A673 (cell line): ENCODE data around the gene GRAMD1B. TPM values are rescaled to one million over a fixed set of nuclear protein-coding genes. Genes with fewer than 3 reads are reported as not detected.

Source experiments
- BruUV-seq: library from RNA; stranded (reverse); fragments of 400-500 nt; replicated peaks from 2 replicates; lab custom pipeline; 2021; lab: Mats Ljungman, UMichigan
- CTCF ChIA-PET: fragments of 300-600 bp; sonication (Branson Sonifier 250); formaldehyde crosslinking; loops from one replicate; lab custom pipeline; 2022; ENCODE audit warnings: antibody characterized with exemption; lab: Charles Lee
- POLR2A ChIA-PET: fragments of 300-600 bp; sonication (Branson Sonifier 250); formaldehyde crosslinking; loops from one replicate; lab custom pipeline; 2022; ENCODE audit warnings: antibody characterized with exemption; ENCODE audit not compliant: low non-redundant PET; lab: Charles Lee
- DNase-seq: peaks from one replicate; pipeline ENCODE4 v3.0.0-alpha.2; 2015; ENCODE audit warnings: low spot score
- H3K27ac ChIP-seq: fragments of 200-600 bp; sonication (generic); 2 replicates; pipeline ENCODE4 v1.5.1; 2016; ENCODE audit warnings: mixed run types, low read depth, mild to moderate bottlenecking, mixed read lengths, antibody characterized with exemption, low read length; ENCODE audit not compliant: poor library complexity, severe bottlenecking
- H3K27me3 ChIP-seq: fragments of 200-600 bp; sonication (generic); replicated peaks from 2 replicates; pipeline ENCODE4 v1.6.1; 2017; ENCODE audit warnings: mixed run types, low read depth, mild to moderate bottlenecking, mixed read lengths, antibody characterized with exemption, low read length; ENCODE audit not compliant: insufficient read depth, poor library complexity
- H3K36me3 ChIP-seq: fragments of 200-600 bp; sonication (generic); 2 replicates; pipeline ENCODE4 v1.6.1; 2016; ENCODE audit warnings: mixed run types, mild to moderate bottlenecking, mixed read lengths, antibody characterized with exemption, low read length; ENCODE audit not compliant: insufficient read depth, poor library complexity, severe bottlenecking
- H3K4me1 ChIP-seq: fragments of 200-600 bp; sonication (generic); 2 replicates; pipeline ENCODE4 v1.6.1; 2017; ENCODE audit warnings: mixed run types, mild to moderate bottlenecking, mixed read lengths, antibody characterized with exemption, low read length; ENCODE audit not compliant: insufficient read depth, poor library complexity, severe bottlenecking
- H3K4me3 ChIP-seq: fragments of 200-600 bp; sonication (generic); 2 replicates; pipeline ENCODE4 v1.5.1; 2016; ENCODE audit warnings: low read depth, mixed run types, mild to moderate bottlenecking, mixed read lengths, low read length; ENCODE audit not compliant: poor library complexity, severe bottlenecking
- H3K9me3 ChIP-seq: fragments of 200-600 bp; sonication (generic); 2 replicates; pipeline ENCODE4 v1.6.1; 2016; ENCODE audit warnings: mixed run types, low read depth, mild to moderate bottlenecking, mixed read lengths, antibody characterized with exemption, low read length; ENCODE audit not compliant: poor library complexity, severe bottlenecking
- EZH2 ChIP-seq: fragments of 200-600 bp; sonication (generic); IDR thresholded peaks from 2 replicates; pipeline ENCODE4 v1.6.1; 2017; ENCODE audit warnings: borderline replicate concordance, low read depth, mild to moderate bottlenecking, mixed read lengths, antibody characterized with exemption, low read length; ENCODE audit not compliant: poor library complexity, severe bottlenecking
- intact Hi-C: fragments of 100-400 bp; cut with micrococcal nuclease; formaldehyde crosslinking; loops from one replicate; pipeline ENCODE4 v1.10.0; 2022; ENCODE audit not compliant: unreplicated experiment
- total RNA-seq: library from RNA; stranded (reverse); gene quantifications from 2 replicates; pipeline ENCODE4 v1.2.3, GENCODE V29; 2021
- TF ChIP-seq, protein P1 (sequence below): fragments of 300-800, 200-600 bp; sonication (generic); conservative IDR thresholded peaks from 2 replicates; pipeline ENCODE4 v1.5.1; 2017; ENCODE audit warnings: low read depth, mild to moderate bottlenecking, antibody characterized with exemption, low read length, moderate library complexity, mixed read lengths

Gene GRAMD1B
- total RNA-seq, 1 experiment from 2014 or later = 13.0 TPM

DNA sequence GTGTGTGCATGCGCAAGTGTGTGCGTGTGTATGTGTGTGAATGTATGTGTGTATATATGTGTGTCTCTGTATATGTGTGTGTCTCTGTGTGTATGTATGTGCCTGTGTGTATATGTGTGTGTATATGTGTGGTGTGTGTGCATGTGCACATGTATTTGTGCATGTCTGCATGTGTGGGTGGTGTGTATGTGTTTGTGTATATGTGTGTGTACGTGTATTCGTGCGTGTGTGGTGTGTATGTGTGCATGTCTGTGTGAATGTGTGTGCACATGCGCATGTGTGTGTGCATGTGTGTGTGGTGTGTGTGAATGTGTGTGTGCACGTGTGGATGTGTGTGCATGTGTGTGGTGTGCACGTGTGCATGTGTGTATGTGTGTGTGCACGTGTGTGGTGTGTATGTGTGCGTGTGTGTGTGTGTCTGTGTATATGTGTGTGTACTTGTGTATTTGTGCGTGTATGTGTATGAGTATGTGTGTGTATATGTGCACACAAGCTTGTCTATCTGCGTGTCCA is 153.0 kb downstream of the GRAMD1B start:
- Histone ChIP-seq H3K4me3 (no peak overlapping the region), H3K9me3 (no peaks in the 10 kb centered on the region), H3K4me1 (peaks cover 4% of the 10 kb centered on the region), H3K27me3 (no peaks in the 10 kb centered on the region), H3K27ac (no peak overlapping the region), H3K36me3 (no peaks in the 10 kb centered on the region)
- intact Hi-C loops = no loop called here
- ChIA-PET CTCF (no interaction called here), POLR2A (no interaction called here)
- no peak for DNase-seq
- no TSS peak for BruUV-seq
- TF ChIP-seq, protein P1, sequence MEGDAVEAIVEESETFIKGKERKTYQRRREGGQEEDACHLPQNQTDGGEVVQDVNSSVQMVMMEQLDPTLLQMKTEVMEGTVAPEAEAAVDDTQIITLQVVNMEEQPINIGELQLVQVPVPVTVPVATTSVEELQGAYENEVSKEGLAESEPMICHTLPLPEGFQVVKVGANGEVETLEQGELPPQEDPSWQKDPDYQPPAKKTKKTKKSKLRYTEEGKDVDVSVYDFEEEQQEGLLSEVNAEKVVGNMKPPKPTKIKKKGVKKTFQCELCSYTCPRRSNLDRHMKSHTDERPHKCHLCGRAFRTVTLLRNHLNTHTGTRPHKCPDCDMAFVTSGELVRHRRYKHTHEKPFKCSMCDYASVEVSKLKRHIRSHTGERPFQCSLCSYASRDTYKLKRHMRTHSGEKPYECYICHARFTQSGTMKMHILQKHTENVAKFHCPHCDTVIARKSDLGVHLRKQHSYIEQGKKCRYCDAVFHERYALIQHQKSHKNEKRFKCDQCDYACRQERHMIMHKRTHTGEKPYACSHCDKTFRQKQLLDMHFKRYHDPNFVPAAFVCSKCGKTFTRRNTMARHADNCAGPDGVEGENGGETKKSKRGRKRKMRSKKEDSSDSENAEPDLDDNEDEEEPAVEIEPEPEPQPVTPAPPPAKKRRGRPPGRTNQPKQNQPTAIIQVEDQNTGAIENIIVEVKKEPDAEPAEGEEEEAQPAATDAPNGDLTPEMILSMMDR = no peak
- no peak for TF ChIP-seq EZH2

DNA sequence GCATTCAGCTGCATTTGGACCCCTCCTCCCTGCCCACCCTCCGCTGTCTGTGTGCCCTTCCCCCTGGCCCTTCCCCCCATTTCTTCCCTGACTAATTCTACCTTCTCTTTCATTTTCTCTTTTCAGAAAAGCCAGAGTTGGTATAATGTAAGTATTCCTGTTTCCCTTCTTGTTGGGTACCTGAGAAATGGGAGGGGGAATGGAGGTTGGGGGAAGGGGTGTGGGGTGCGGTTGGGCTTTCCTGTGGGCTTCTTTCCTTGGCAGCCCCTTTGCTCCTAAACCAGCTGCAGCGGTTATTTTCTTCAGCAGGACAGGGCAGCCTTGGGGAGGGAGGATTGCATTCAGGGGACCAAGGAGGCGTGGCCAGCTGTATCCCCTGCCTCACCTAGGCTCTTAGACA is 154.1 kb downstream of the GRAMD1B start:
- DNase-seq = no peak
- H3K27me3 ChIP-seq = no peaks in the 10 kb centered on the region
- TF ChIP-seq EZH2 = no peak
- TF ChIP-seq, protein P1 = no peak
- no peaks in the 10 kb centered on the region for H3K9me3 ChIP-seq
- H3K27ac ChIP-seq = no peak overlapping the region
- BruUV-seq = no TSS peak
- H3K4me3 ChIP-seq = no peak overlapping the region
- CTCF ChIA-PET = no interaction called here
- H3K4me1 ChIP-seq = peaks cover 4% of the 10 kb centered on the region
- POLR2A ChIA-PET = no interaction called here
- intact Hi-C loops = no loop called here
- no peaks in the 10 kb centered on the region for H3K36me3 ChIP-seq

DNA sequence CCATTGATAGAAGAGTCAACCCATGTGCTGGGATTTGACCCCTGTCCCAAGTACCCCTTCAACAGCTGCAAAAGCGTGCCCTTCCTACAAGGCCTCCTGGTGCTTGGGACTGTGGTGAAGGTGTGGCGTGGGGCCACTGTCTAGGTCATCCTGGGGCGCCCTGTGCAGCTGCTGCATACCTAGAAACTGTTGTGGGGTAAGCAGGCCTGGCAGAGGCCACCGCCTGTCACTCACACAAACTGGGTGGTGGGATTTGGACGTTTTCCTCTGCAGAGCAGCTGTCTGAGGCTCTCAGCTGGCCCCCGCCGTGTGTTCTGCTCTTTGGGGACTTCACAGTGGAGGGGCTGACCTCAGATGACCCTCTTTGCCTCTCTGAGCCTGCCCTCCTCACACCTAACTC is 154.7 kb downstream of the GRAMD1B start:
- no peaks in the 10 kb centered on the region for H3K27me3 ChIP-seq
- H3K4me3 ChIP-seq = no peak overlapping the region
- POLR2A ChIA-PET = no interaction called here
- CTCF ChIA-PET = no interaction called here
- H3K36me3 ChIP-seq = no peaks in the 10 kb centered on the region
- intact Hi-C loops = no loop called here
- H3K9me3 ChIP-seq = no peaks in the 10 kb centered on the region
- TF ChIP-seq, protein P1 = no peak
- no peak for TF ChIP-seq EZH2
- no TSS peak for BruUV-seq
- H3K4me1 ChIP-seq = peaks cover 4% of the 10 kb centered on the region
- no peak overlapping the region for H3K27ac ChIP-seq
- no peak for DNase-seq
